NCI-H146 treated with DMSO at 0.1 percent for 48 hours (cell line): ENCODE data around the gene FSHR.

Experiments
- DNase-seq: peaks from one replicate; lab custom pipeline; 2025; ENCODE audit not compliant: unreplicated experiment; lab: John Stamatoyannopoulos, UW

The FSHR gene, protein sequence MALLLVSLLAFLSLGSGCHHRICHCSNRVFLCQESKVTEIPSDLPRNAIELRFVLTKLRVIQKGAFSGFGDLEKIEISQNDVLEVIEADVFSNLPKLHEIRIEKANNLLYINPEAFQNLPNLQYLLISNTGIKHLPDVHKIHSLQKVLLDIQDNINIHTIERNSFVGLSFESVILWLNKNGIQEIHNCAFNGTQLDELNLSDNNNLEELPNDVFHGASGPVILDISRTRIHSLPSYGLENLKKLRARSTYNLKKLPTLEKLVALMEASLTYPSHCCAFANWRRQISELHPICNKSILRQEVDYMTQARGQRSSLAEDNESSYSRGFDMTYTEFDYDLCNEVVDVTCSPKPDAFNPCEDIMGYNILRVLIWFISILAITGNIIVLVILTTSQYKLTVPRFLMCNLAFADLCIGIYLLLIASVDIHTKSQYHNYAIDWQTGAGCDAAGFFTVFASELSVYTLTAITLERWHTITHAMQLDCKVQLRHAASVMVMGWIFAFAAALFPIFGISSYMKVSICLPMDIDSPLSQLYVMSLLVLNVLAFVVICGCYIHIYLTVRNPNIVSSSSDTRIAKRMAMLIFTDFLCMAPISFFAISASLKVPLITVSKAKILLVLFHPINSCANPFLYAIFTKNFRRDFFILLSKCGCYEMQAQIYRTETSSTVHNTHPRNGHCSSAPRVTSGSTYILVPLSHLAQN

DNA sequence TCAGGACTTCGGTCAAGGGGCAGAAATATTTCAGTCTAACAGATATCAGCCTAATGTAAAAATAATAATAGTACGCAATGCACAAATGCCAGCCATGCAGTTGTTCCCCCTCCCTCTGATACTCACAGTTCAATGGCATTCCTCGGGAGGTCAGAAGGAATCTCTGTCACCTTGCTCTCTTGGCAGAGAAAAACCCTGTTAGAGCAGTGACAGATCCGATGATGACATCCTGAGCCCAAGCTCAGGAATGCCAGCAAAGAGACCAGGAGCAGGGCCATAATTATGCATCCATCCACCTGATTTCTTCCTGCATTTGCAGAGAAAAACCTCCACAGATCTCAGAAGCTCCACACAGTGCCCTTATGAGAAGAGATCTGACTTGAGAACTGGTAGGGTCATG, at the start of gene FSHR:
TSS of gene FSHR (minus strand) at position 376 of the 400 bp plus-strand sequence. CDS start at position 278, 98 bp downstream.
- no peak for DNase-seq

DNA sequence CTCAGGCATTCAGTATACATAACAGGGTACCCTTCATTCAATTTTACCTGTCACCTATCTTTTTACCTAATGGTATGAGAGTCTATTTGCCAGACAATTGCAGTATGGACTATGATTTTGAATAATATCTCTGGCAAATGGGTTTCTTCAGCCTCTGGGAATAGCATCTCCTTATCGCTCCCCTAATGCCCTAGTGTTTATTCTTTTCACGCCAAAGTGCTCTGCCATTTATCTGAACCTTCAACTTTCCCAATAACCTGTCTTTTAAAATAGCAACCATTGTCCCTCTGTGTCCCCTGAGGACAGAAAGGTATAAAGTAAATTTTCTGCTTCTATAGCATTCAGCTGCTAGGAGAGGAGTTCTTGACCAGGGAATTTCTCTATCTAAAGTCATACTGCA, 45.0 kb upstream of the FSHR start:
- no peak for DNase-seq

DNA sequence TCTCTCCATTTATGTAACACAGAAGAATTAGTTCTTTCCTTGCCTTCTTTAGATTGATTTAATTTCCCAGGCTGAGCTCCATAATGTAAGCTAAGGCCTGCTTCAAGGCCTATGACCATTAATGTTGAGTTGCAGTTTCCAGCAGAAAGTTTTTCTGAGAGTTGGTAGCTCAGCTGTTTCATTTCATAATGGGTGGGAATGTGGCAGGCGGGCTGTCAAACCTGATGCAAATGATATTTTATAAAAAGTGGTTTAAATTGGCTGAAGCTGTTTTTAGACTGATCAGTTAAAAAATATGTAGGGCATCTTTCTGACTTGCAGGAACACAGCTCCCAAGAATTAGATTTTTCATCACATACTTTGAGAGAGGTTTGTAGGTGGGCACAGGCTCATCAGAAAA, 40.4 kb upstream of the FSHR start:
- no peak for DNase-seq

DNA sequence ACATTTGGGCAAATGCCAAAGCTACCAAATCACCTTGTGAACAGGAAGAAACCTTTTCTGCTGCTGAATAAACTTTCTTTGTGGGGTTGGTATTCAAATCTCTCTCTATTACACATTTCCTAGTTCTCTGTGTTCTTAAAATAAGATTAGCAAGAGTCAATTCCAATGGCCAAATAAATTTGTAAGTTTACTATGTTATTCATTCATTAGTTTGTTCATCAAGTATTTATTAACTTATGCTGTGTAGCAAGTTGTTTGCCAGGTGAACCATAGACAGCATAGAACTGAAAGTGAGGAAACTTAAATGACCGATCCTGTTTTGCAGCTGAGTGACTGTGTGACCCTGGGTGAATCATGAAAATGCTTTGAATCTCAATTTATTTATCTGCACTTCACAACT, 37.7 kb upstream of the FSHR start:
- DNase-seq, result no peak

DNA sequence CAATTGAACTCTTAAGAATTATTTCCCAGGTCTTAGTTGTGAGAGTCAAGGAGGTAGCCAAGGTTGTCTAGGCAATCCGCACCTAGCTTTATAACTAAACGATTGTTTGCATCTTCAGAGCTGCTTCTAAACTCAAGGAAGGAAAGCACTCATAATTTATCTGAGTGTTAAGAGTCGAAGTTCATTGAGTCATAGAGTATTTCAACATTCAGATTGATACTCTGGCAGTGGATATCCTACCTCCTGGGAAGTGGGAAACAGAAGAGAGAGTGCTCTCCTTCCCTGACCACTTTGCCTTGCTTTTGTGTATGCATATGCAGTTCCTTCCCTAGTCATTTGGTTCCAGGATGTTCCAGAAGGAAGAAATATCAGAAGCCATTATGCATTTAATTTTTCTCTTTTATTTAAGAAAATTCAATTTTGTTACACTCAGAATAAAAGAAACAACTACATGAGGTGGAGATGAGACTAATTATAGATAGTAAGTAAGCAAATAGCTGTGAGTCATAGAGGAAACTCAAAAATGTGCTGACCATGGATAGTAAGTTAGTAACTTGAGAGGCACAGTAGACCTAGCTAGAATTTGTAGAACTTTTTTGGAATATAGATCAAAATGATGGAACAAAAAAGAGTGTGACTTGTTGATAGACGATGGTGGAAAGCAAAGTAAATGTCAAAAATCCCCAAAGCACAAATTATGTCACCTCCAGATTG, 35.4 kb upstream of the FSHR start:
- no peak for DNase-seq

DNA sequence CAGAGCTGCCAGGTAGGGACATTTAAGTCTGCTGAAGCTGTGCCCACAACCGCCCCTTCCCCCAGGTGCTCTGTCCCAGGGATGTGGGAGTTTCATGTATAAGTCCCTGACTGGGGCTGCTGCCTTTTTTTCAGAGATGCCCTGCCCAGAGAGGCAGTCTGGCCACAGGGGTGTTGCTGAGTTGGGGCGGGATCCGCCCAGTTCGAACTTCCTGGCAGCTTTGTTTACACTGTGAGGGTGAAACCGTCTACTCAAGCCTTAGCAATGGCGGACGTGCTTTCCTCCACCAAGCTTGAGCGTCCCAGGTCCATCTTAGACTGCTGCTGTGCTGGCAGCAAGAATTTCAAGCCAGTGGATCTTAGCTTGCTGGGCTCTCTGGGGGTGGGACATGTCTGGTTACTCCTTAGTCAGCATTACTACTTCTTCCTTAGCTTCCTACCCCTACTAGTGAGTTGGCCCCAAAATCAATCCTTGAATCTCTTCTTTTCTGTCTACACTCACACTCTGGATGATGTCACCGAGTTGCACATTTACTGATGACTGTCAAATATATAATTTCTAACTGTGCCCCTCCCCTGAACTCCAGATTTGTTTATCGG, 31.8 kb upstream of the FSHR start:
- DNase-seq, result no peak

DNA sequence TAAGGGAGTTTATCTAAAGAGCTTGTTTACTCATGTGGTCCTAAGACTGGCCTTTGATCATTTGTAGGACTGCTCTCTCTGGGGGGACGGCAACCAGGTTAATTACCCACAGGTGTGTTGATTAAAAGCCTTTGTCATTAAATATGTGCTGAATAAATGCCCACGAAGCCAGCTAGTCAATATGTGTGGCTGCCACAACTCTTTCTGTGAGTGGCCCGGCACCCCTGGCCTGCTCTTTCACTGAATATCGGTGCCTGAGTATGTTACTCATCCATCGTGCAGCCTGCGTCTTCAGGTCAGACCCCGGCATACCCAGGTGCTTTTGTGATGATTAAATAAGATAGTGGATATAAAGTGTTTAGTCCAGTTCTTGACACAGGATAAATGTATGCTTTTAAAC, 24.3 kb upstream of the FSHR start:
- no peak for DNase-seq

DNA sequence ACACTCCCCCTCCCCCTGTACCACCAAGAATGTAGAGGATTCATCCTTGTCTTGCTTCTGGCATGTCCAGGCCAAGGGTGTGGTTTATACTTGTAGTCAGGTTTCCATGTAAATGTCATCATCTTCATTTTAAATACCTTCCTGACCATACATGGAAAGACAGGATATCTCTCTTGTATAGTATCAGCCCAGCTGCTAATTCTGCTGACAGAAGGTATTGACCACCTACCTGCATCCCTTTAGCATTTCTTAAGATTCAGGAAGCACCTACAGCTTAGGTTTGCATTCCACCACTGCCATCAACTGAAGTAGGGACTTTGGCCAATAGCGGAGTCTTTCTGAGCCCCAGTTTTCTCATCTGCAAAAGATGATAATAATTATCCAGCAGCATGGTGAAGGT, 22.9 kb upstream of the FSHR start:
- no peak for DNase-seq

DNA sequence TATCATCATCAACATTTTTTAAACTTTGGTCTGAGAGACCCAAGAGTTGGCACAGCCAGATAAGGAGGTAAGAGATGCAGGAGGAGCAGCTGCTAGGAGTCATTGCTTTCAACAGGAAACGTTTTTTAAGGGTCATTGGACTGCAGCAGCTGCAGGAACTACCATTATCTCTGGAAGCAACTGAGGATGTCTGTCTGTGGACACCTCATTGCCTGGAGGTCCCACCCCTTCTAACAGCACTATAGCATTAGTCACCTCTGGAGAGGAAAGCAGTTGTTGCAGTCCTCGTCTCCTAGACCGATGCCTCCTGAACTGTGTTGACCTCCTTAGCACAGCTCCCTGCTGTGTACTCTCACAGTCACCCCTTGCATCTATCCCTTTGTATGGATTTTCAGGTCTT, 21.5 kb upstream of the FSHR start:
- DNase-seq, result no peak

DNA sequence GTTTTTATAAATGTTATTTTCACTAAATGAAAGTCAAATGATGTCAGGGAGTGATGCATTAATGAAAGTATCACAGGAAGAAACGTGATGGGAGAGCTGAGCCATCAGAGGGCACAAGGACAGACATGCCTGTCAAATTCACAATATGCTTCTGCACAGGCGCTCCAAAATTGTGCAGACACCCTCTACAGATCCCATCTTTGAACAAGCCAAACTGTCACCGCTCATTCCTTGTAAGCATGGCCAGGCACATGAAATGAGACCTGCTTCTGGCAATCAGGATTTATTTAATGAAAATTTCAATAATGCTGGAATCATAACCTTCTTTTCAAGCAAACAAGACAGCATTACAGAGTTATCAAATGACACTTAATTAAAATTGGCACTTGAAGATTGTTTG, 20.4 kb upstream of the FSHR start:
- no peak for DNase-seq

DNA sequence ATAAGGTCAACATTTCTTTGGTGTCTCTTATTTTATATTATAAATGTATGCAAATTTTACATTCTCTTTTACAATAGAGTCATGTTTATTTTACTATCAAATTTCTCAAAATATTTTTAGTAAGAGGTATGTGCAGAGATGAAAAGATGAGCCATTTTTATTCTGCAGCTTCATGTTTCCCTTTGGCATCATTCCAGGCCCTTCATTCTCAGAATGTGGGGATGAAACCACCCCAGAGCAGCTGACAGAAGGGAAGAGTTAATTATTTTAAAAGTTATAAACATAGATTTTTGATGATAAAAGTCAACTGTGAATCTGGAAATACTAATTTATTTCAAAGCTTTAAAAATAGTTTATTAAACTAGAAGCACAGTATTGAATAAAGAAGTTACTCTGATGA, 12.8 kb upstream of the FSHR start:
- no peak for DNase-seq

DNA sequence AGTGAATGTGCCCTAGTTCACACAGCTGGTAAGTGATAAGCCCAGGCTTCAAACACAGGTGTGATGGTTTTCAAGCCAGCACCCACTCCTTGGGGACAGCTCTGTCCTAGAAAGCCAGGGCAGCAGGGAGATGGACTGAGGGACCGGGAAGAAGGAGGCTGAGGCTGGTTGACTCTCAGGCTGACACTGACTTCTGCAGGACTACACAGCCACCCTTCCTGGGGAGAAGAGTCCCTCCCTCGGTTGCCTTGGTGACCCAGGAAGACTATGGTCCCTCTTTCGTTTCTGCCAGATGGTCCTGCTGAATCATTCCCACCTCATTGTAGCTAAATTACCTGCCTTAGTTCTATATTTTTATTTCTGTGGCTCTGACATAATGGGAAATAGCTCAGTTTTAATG, 11.3 kb upstream of the FSHR start:
- DNase-seq, result no peak

DNA sequence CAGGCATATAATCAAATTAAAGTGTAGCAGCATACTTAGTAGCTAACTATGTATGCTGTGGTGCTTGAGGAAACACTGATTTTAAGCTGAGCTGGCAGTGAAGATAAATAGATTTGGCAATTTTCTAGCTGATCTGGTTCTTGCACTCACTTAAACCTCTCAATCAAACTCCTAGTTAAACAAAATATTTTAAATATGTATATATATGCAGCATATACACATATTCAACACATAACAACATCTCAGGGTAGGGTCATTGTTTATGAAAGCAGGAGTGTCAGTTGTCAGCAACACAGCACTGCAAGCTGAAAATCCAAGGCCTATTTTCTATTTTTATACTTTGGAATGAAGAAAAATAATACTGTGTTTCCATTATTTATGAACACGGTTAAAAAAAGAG, 10.4 kb upstream of the FSHR start:
- no peak for DNase-seq

DNA sequence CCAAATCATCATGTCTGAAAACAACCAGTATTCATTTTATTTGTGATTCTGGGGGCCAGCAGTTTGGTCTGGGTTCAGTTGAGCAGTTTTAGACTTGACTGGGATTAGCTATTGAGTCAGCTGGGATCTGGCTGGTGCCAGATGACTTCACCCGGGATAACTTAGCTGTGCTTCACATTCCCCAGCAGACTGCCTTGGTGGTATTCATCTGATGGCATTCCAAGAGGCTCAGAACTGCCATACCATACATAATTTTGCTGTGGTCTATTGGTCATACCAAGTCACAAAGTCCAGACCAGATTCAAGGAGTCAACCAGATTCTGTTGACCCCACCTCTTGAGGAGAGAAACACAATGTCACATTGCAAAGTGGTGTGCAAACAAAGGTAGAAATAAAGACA, 7.8 kb upstream of the FSHR start:
- no peak for DNase-seq

DNA sequence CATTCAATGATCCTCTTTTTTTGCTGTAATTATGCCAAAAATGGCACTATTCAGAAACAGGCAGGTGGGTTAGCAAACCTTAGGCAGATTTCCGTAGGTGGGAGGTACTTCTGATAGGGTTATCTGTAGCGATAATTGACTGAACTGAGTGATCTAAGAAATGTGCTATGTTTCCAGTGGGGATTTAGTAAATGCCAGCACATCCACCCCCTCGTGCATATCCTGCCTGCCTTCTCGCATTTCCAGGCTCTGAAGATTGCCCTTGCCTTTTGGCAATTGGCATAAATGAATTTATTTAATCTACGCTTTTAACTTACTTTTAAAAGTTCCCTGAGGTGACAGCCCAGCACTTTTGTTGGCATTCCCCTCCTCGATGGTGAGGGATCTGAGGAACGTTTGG, 576 bp upstream of the FSHR start:
- DNase-seq, result no peak

DNA sequence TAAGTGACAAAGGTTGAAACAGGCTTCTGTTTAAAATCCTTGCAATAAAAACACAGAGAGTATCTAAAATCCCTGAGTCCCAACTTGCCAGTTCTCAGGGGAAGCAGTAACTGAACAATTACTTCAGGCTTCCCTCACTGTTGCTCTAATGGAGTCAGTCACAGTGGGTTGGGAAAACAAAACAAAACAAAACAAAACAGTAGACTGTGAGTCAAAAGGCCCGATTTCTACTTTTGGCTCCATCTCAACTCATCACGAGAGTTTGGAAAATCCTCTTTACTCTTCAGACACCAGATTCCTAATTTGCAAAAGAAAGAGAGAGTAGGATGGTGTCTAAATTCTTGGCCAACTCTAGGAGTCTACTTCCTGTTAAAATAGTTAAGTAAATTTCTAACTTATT, 1.1 kb downstream of the FSHR start:
- DNase-seq, result no peak

DNA sequence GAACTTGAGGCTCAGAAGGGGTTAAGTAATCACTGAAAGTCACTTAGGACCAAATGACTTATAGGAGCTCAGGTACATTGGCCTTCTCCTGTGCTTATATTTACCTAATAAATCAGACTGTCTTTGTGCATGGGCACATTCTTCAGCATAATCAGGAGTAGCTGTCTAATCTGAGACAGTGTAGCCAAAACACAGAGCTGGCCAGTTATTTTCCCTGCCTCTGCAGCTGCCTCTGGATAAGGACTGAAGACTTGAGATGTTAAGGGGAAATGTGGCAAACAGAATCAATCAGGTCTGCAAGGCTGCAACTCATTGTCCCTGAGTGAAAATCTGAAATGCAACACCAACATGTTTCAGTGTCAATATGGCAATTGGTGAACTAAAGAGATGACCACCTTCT, 1.5 kb downstream of the FSHR start:
- no peak for DNase-seq

DNA sequence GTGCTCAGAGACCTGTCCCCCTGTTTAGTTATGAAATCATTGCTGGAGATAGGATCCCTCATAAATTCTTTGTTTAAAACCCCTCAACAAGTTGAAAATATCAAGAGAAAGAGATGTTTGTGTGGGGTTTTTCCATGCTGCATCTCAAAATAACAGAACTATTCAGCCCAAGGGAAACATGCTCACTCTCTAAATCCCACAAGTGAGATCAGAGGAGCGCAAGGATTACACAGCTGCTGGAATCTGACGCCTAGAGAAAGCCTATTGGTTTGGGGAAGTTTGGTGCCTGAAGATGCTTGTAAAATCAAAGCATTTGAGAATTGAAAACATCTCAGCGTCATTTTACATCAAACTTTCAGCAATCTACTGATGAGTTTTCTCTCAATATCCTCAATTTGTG, 7.9 kb downstream of the FSHR start:
- DNase-seq, result no peak

DNA sequence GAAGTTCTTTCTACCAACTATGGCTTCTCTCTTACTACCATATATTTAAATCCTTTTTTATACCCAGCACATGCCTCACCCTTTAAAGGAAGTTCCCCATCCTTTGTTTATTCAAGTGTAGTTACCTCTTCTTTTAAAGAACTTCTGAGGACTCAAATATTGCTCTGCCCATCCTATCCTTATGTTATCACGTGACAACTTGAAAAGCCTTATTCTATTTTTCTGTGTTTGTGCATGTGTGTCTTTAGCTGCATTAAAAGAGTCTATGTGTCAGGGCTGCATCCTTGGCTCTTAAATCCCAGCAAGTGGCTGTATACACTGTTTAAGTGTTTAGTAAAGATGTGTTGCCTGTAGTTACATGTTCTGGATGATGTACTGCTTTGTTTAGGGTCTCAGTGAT, 22.5 kb downstream of the FSHR start:
- no peak for DNase-seq

DNA sequence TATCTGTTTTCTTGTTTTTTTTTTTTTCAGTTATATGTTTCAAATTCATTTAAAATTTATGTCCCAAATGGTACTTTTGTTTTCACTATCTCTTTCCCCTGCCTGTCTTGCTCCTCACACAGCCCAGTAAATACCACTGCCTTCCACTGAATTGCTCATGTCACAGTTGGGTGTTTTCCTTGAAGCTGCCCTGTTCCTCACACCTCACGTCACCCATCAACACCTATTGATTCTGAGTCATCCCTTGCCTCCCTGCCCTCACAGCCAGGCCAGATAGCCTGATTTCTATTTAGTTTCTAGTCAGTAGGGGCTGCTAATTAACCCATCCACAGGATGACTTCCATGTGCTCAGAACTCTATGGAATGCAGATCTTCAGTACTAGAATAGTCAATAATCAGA, 25.3 kb downstream of the FSHR start:
- DNase-seq, result no peak

DNA sequence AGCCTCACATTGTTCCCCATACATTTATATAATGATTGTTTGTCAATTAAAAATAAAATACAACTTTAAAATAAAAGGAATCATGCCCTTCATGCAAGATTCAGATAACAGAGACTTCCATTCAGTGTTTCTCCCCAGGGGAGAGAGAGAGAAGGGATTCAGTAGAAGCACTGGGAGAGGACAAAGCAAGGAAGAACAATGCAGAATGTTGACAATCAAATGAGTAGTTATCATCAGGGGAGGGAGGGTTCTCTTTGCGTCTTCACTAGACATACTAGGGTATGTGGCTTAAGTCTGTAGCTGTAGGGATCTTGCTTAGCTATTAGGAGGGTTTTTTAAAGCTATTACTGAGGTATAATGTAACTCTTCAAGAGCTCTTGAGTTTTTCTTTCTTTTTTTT, 30.7 kb downstream of the FSHR start:
- no peak for DNase-seq

DNA sequence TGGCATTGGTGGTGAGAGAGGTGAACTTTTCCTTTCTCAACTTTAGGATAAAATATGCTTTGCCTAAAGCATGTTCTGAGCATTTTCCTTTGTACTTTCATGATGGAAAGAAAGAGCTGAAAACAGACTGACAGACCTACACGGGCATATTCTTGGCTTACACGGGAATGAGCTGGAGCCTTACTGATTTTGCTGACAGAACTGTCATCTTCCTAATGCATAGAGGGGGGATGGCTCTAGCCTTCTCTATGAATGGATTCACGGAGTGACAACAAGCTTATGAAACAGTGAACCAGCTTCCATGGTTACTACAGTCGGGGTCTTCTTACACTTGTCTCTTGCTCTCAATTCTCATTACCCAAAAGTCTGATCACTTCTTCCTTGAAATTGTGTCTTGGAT, 32.2 kb downstream of the FSHR start:
- DNase-seq, result no peak
